ENCODE data around the gene LIPJ.

GRCh38 chr10:88642963-88643362 lies 56.4 kb downstream of the LIPJ start:
- no peak for TF ChIP-seq CTCF (IDR thresholded peaks at IDR 0.05; ENCODE audit: low read length)
- TF ChIP-seq EZH2 (IDR thresholded peaks at IDR 0.05; ENCODE audit: borderline replicate concordance, low read length), result no peak
